K562 (cell line): ENCODE results near the gene USP11. TPM values are rescaled to one million over a fixed set of nuclear protein-coding genes. Genes with fewer than 3 reads are reported as not detected.

Experiments used
- ATAC-seq: fragments of 200-7000 bp; cut with Tn5 transposase; 3 replicates; pipeline ENCODE4 v1.9.1; 2020; ENCODE audit warnings: moderate library complexity
- BruUV-seq: library from RNA; stranded (reverse); fragments of 400-500 nt; replicated peaks from 2 replicates; lab custom pipeline; 2021; lab: Mats Ljungman, UMichigan
- CTCF ChIA-PET: fragments of 300-600 bp; formaldehyde crosslinking; extraction: SDS; loops from one replicate; lab custom pipeline; 2021; ENCODE audit warnings: low intra/inter-chr PET ratio; lab: Yijun Ruan, JAX
- POLR2A ChIA-PET: fragments of 300-600, 350-650 bp; sonication (Branson Sonifier 250); formaldehyde crosslinking; extraction: SDS; loops from one replicate; lab custom pipeline; 2021; ENCODE audit warnings: antibody characterized with exemption, inconsistent platforms; lab: Yijun Ruan, JAX
- DNase-seq, 4 experiments: peaks; one replicate each; pipeline versions ENCODE4 v3.0.0 to v3.0.0-alpha.2; 2011 to 2018; ENCODE audit warnings: low spot score in 3 of 4, mixed read lengths in 3 of 4; ENCODE audit errors: extremely low read depth in 1 of 4
- FAIRE-seq: peaks from 2 replicates; lab custom pipeline; 2011; peaks lifted over from hg19 to GRCh38; lab: Jason Lieb, UNC
- H2AFZ ChIP-seq: 2 replicates; pipeline ENCODE4 v1.6.0; 2011; ENCODE audit warnings: low read depth, low read length, control low read depth, inconsistent platforms
- H3K27ac ChIP-seq: fragments of 200-600 bp; 3 replicates; pipeline ENCODE4 v1.8.0; 2011; ENCODE audit warnings: low read depth, mild to moderate bottlenecking, control low read depth, inconsistent platforms, low read length, moderate library complexity, mixed read lengths; ENCODE audit errors: extremely low read depth
- H3K27me3 ChIP-seq, 2 experiments: fragments of 300-600 bp in 1 of 2; 2 replicates in 1 of 2; 3 replicates in 1 of 2; pipeline versions ENCODE4 v1.6.0 to v1.8.0; 2011; ENCODE audit warnings: inconsistent platforms in 2 of 2, low read length in 2 of 2, mild to moderate bottlenecking in 1 of 2, mixed read lengths in 1 of 2, moderate library complexity in 1 of 2; ENCODE audit not compliant: control insufficient read depth in 2 of 2, insufficient read depth in 2 of 2
- H3K36me3 ChIP-seq: fragments of 300-600 bp; 3 replicates; pipeline ENCODE4 v1.8.0; 2011; ENCODE audit warnings: mild to moderate bottlenecking, low read length, inconsistent platforms; ENCODE audit not compliant: control insufficient read depth, insufficient read depth
- H3K4me1 ChIP-seq, 2 experiments: fragments of 200-600 bp in 1 of 2; replicated peaks in 1 of 2; 2 replicates in 1 of 2; 3 replicates in 1 of 2; pipeline versions ENCODE4 v1.5.1 to v1.8.0; 2011; ENCODE audit warnings: inconsistent platforms in 2 of 2, low read length in 2 of 2, mild to moderate bottlenecking in 1 of 2, mixed read lengths in 1 of 2, moderate library complexity in 1 of 2; ENCODE audit not compliant: control insufficient read depth in 2 of 2, insufficient read depth in 2 of 2
- H3K4me2 ChIP-seq: 2 replicates; pipeline ENCODE4 v1.6.1; 2011; ENCODE audit warnings: low read length, control low read depth, inconsistent platforms, mixed read lengths; ENCODE audit not compliant: insufficient read depth
- H3K4me3 ChIP-seq: fragments of 200-600 bp; sonication (generic), shearing (Covaris generic); 2 replicates; pipeline ENCODE4 v1.5.1; 2016; ENCODE audit warnings: control low read depth, inconsistent platforms
- H3K79me2 ChIP-seq: fragments of 200-600 bp; 3 replicates; pipeline ENCODE4 v1.8.0; 2011; ENCODE audit warnings: low read length, inconsistent platforms; ENCODE audit not compliant: control insufficient read depth, insufficient read depth
- H3K9ac ChIP-seq, 2 experiments: 2 replicates each; pipeline versions ENCODE4 v1.6.0 to v1.6.1; 2011; ENCODE audit warnings: low read depth in 2 of 2, low read length in 2 of 2, control low read depth in 1 of 2, inconsistent platforms in 1 of 2, mild to moderate bottlenecking in 1 of 2, mixed read lengths in 1 of 2; ENCODE audit not compliant: insufficient read depth in 1 of 2
- H3K9me1 ChIP-seq: one replicate; pipeline ENCODE4 v1.6.0; 2011; ENCODE audit warnings: inconsistent platforms, mild to moderate bottlenecking, low read length, moderate library complexity; ENCODE audit not compliant: control insufficient read depth, insufficient read depth
- H3K9me3 ChIP-seq: replicated peaks from 2 replicates; pipeline ENCODE4 v1.5.1; 2011; ENCODE audit warnings: low read depth, low read length, inconsistent platforms; ENCODE audit not compliant: control insufficient read depth, insufficient read depth
- H4K20me1 ChIP-seq: replicated peaks from 2 replicates; pipeline ENCODE4 v1.6.1; 2011; ENCODE audit warnings: low read length, inconsistent platforms, mixed read lengths; ENCODE audit not compliant: control insufficient read depth, insufficient read depth
- BHLHE40 ChIP-seq: IDR thresholded peaks from 2 replicates; pipeline ENCODE4 v1.6.1; 2011; ENCODE audit warnings: low read length, improper control_type of control experiment
- CC2D1A ChIP-seq: fragments of 450-650 bp; IDR thresholded peaks from 2 replicates; pipeline ENCODE4 v1.6.1; 2017; ENCODE audit warnings: mild to moderate bottlenecking
- HOXB6 ChIP-seq: fragments of 250-450 bp; sonication (Bioruptor Pico); IDR thresholded peaks from 2 replicates; pipeline ENCODE4 v1.5.1; 2022; ENCODE audit warnings: mild to moderate bottlenecking, borderline replicate concordance
- MYC ChIP-seq, 2 experiments: fragments of 250-450 bp in 1 of 2; sonication (Bioruptor Pico) in 1 of 2; IDR thresholded peaks; 2 replicates each; pipeline versions ENCODE4 v1.5.1 to v1.6.1; 2012 to 2021; ENCODE audit warnings: low read depth in 2 of 2, borderline replicate concordance in 1 of 2, improper control_type of control experiment in 1 of 2, low read length in 1 of 2, mild to moderate bottlenecking in 1 of 2, moderate library complexity in 1 of 2
- PHF20 ChIP-seq: fragments of 450-650 bp; IDR thresholded peaks from 2 replicates; pipeline ENCODE4 v1.6.1; 2018; ENCODE audit not compliant: partially characterized antibody
- PHF8 ChIP-seq: fragments of 200-600 bp; sonication (generic); IDR thresholded peaks from 2 replicates; pipeline ENCODE4 v1.6.1; 2012; ENCODE audit warnings: mixed run types, mild to moderate bottlenecking, inconsistent platforms, low read length, moderate library complexity, borderline replicate concordance
- RBM22 ChIP-seq: fragments of 200-400 bp; formaldehyde crosslinking; IDR thresholded peaks from 2 replicates; pipeline ENCODE4 v1.6.1; 2018; ENCODE audit warnings: low read length, low read depth; ENCODE audit not compliant: poor library complexity, severe bottlenecking
- SREBF1 ChIP-seq: fragments of 150-350 bp; IDR thresholded peaks from 2 replicates; pipeline ENCODE4 v1.6.1; 2014; ENCODE audit warnings: antibody characterized with exemption, low read depth, low read length, borderline replicate concordance
- SRF ChIP-seq, 2 experiments: fragments of 250-450, 450-650 bp in 1 of 2; sonication (Bioruptor Pico) in 1 of 2; sonication (generic) in 1 of 2; formaldehyde crosslinking; IDR thresholded peaks; 2 replicates each; pipeline versions ENCODE4 v1.5.0 to v1.5.1; 2020 to 2022; ENCODE audit warnings: mild to moderate bottlenecking in 1 of 2, missing genetic modification reagents in 1 of 2
- U2AF2 ChIP-seq: fragments of 200-400 bp; formaldehyde crosslinking; optimal IDR thresholded peaks from 2 replicates; pipeline ENCODE3; 2017; ENCODE audit warnings: low read depth, mild to moderate bottlenecking, low read length
- ZNF146 ChIP-seq: IDR thresholded peaks from one replicate; pipeline ENCODE4 v1.6.1; 2018; ENCODE audit warnings: missing compliant biosample characterization; ENCODE audit not compliant: unreplicated experiment
- ZNF76 ChIP-seq: fragments of 250-450 bp; sonication (Bioruptor Pico); IDR thresholded peaks from 2 replicates; pipeline ENCODE4 v1.4.0; 2020; ENCODE audit warnings: mild to moderate bottlenecking, moderate library complexity, borderline replicate concordance
- ZSCAN32 ChIP-seq: fragments of 450-650 bp; formaldehyde crosslinking; IDR thresholded peaks from 2 replicates; pipeline ENCODE4 v1.4.0; 2020; ENCODE audit warnings: mild to moderate bottlenecking, moderate library complexity
- WGBS: fragments of 100-300 bp; shearing (Covaris generic); methylation state at CpG from one replicate; pipeline ENCODE4 v1.1.6; 2016; ENCODE audit warnings: low coverage, mixed read lengths; ENCODE audit not compliant: insufficient coverage; ENCODE audit errors: missing lambda C conversion rate; 5-methylcytosine and 5-hydroxymethylcytosine counted together
- in situ Hi-C: fragments of 300-500 bp; cut with MboI; formaldehyde crosslinking; loops from 4 replicates; pipeline ENCODE4 v1.15.0; 2018; ENCODE audit warnings: inconsistent platforms, mixed read lengths
- intact Hi-C: fragments of 100-400 bp; cut with micrococcal nuclease; formaldehyde crosslinking; loops from 2 replicates; pipeline ENCODE4 v1.14.2; 2022
- polyA plus RNA-seq, 8 experiments: library from polyadenylated mRNA; depleted of rRNA in 4 of 8; stranded (reverse) in 5 of 8; unstranded in 3 of 8; fragments of >200 nt; fragmentation: Nextera tagmentation in 2 of 8; fragmentation: Illumina TruSeq in 1 of 8; extraction: Ambion mirVana in 2 of 8; extraction: Trizol in 1 of 8; gene quantifications; 2 replicates each; pipeline versions ENCODE4 v1.2.1 to v1.2.3, GENCODE V29; 2011 to 2014; ENCODE audit warnings: inconsistent platforms in 1 of 8, missing spikeins in 1 of 8
- total RNA-seq, 7 experiments: library from RNA; depleted of rRNA in 6 of 7; stranded (reverse); fragments of >200 nt in 6 of 7; fragmentation: Illumina TruSeq in 2 of 7; extraction: Trizol in 2 of 7; gene quantifications; 2 replicates each; pipeline versions ENCODE4 v1.2.1 to v1.2.3, GENCODE V29; 2011 to 2021; ENCODE audit warnings: low replicate concordance in 1 of 7
- TF ChIP-seq, protein P1 (sequence below): fragments of 200-400 bp; formaldehyde crosslinking; IDR thresholded peaks from 2 replicates; pipeline ENCODE4 v1.6.1; 2017; ENCODE audit warnings: mild to moderate bottlenecking, low read depth, low read length, moderate library complexity

USP11 gene
- total and polyA plus RNA-seq, 9 of the 15 experiments (the other 6 are each of a cell fraction or from before 2014, with no cell fraction given) = 2.5 to 29.0 (median 11.7) TPM

- H3K36me3 ChIP-seq = no peaks in the 10 kb centered on the region; the same call in 2 of the 3 replicates
- no peaks in the 10 kb centered on the region for H4K20me1 ChIP-seq
- 79% methylated on average over 17 of the region's 18 CpGs for WGBS
These were observed 8.6 kb downstream of the USP11 start for GRCh38 chrX:47241201-47242011.

More at GRCh38 chrX:47241201-47242011, 8.6 kb downstream of the USP11 start:
- Histone ChIP-seq H3K27me3 (no peaks in the 10 kb centered on the region; a peak in 1 of 5 replicates), H3K4me3 (no peak overlapping the region), H3K9me1 (no peaks in the 10 kb centered on the region), H2AFZ (no peak overlapping the region), H3K79me2 (peaks cover 3% of the 10 kb centered on the region; the same call in 1 of the 3 replicates), H3K9ac (no peak overlapping the region), H3K4me1 (no peaks in the 10 kb centered on the region), H3K4me2 (no peak overlapping the region), H3K9me3 (no peaks in the 10 kb centered on the region), H3K27ac (no peak overlapping the region)
- TF ChIP-seq, protein P1, sequence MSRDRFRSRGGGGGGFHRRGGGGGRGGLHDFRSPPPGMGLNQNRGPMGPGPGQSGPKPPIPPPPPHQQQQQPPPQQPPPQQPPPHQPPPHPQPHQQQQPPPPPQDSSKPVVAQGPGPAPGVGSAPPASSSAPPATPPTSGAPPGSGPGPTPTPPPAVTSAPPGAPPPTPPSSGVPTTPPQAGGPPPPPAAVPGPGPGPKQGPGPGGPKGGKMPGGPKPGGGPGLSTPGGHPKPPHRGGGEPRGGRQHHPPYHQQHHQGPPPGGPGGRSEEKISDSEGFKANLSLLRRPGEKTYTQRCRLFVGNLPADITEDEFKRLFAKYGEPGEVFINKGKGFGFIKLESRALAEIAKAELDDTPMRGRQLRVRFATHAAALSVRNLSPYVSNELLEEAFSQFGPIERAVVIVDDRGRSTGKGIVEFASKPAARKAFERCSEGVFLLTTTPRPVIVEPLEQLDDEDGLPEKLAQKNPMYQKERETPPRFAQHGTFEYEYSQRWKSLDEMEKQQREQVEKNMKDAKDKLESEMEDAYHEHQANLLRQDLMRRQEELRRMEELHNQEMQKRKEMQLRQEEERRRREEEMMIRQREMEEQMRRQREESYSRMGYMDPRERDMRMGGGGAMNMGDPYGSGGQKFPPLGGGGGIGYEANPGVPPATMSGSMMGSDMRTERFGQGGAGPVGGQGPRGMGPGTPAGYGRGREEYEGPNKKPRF = no peak
- no peak for TF ChIP-seq ZSCAN32
- no peak for TF ChIP-seq ZNF76 (CRISPR knock-in tag)
- no peak for TF ChIP-seq SREBF1
- TF ChIP-seq BHLHE40 = no peak
- no peak for TF ChIP-seq PHF8
- no peak for TF ChIP-seq HOXB6 (CRISPR knock-in tag)
- TF ChIP-seq RBM22 = no peak
- TF ChIP-seq MYC (IDR thresholded peaks at IDR 0.05; ENCODE audit: low read depth, low read length) = no peak
- TF ChIP-seq MYC (CRISPR knock-in tag; IDR thresholded peaks at IDR 0.05; ENCODE audit: borderline replicate concordance, low read depth) = no peak
- TF ChIP-seq U2AF2 = no peak
- no peak for TF ChIP-seq PHF20
- no peak for TF ChIP-seq CC2D1A
- TF ChIP-seq ZNF146 = no peak
- TF ChIP-seq SRF (CRISPR knock-in tag; IDR thresholded peaks at IDR 0.05) = no peak
- BruUV-seq = no TSS peak
- FAIRE-seq (no peak), ATAC-seq (no peak), DNase-seq (no peak)
- ChIA-PET CTCF (no interaction called here), POLR2A (interaction anchor here (0.7 kb wide), 1 partner anchor 288 kb away, joined by 3 read pairs; no protein-coding TSS in a partner anchor)
- in situ Hi-C loops = no loop called here
- intact Hi-C loops = no loop called here
